Cardiac septum (tissue), 1 donor: ENCODE data around the gene SLC45A1. TPM values are rescaled to one million over a fixed set of nuclear protein-coding genes. Genes with fewer than 3 reads are reported as not detected.

Experiments
- DNase-seq: peaks from one replicate; pipeline ENCODE4 v3.0.0-alpha.2; 2020; ENCODE audit warnings: low spot score
- intact Hi-C: fragments of 100-400 bp; cut with DNase I; formaldehyde crosslinking; loops from one replicate; pipeline ENCODE4 v1.14.0; 2022
- total RNA-seq: library from RNA; stranded (reverse); fragmentation: NEBNext Ultra II Directional; extraction: Animal tissue kit (Norgen Biotek cat#: 25700); gene quantifications from one replicate; pipeline ENCODE4 v1.2.1, GENCODE V29; 2021
- donor health status: DM: no; HTN: no; CAD: no.

Gene SLC45A1
- total RNA-seq, 1 donor from 2014 or later: 1.8 TPM

- intact Hi-C loops: no loop called here
- DNase-seq: no peak
Observed at GRCh38 chr1:8333246-8333987, 15.5 kb downstream of the SLC45A1 start.

GRCh38 chr1:8334106-8334851 is 16.4 kb downstream of the SLC45A1 start:
- intact Hi-C loops: no loop called here
- no peak for DNase-seq

GRCh38 chr1:8335246-8335645 is 17.3 kb downstream of the SLC45A1 start:
- no peak for DNase-seq
- intact Hi-C loops: no loop called here

- no peak for DNase-seq
- intact Hi-C loops: no loop called here
Observed at GRCh38 chr1:8337776-8338525, 20.0 kb downstream of the SLC45A1 start.

GRCh38 chr1:8338526-8339202 is 20.8 kb downstream of the SLC45A1 start:
- no peak for DNase-seq
- intact Hi-C loops: no loop called here

GRCh38 chr1:8339203-8339600 is 21.3 kb downstream of the SLC45A1 start:
- no peak for DNase-seq
- intact Hi-C loops: no loop called here

GRCh38 chr1:8340448-8340847 is 22.5 kb downstream of the SLC45A1 start:
- intact Hi-C loops: no loop called here
- DNase-seq: no peak

GRCh38 chr1:8342325-8342724 is 24.4 kb downstream of the SLC45A1 start:
- no peak for DNase-seq
- intact Hi-C loops: no loop called here

- DNase-seq: no peak
- intact Hi-C loops: no loop called here
Observed at GRCh38 chr1:8343044-8343443, 25.1 kb downstream of the SLC45A1 start.

- DNase-seq: no peak
- intact Hi-C loops: no loop called here
Observed at GRCh38 chr1:8343464-8344001, 25.6 kb downstream of the SLC45A1 start.

GRCh38 chr1:8344893-8345507 is 27.1 kb downstream of the SLC45A1 start:
- no peak for DNase-seq
- intact Hi-C loops: no loop called here

GRCh38 chr1:8345621-8346415 is 27.9 kb downstream of the SLC45A1 start:
- no peak for DNase-seq
- intact Hi-C loops: no loop called here

GRCh38 chr1:8347635-8348034 is 29.7 kb downstream of the SLC45A1 start:
- intact Hi-C loops: loop anchor here (2.0 kb wide), 1 partner anchor 373 kb away; no protein-coding TSS in a partner anchor
- no peak for DNase-seq

GRCh38 chr1:8348047-8348776 is 30.3 kb downstream of the SLC45A1 start:
- no peak for DNase-seq
- intact Hi-C loops: loop anchor here (2.0 kb wide), 1 partner anchor 373 kb away; no protein-coding TSS in a partner anchor

GRCh38 chr1:8348777-8349472 is 31.0 kb downstream of the SLC45A1 start:
- no peak for DNase-seq
- intact Hi-C loops: loop anchor here (2.0 kb wide), 1 partner anchor 374 kb away; no protein-coding TSS in a partner anchor

- intact Hi-C loops: loop anchor here (2.0 kb wide), 1 partner anchor 375 kb away; no protein-coding TSS in a partner anchor
- DNase-seq: no peak
Observed at GRCh38 chr1:8349473-8349865, 31.6 kb downstream of the SLC45A1 start.

GRCh38 chr1:8349961-8350360 is 32.0 kb downstream of the SLC45A1 start:
- intact Hi-C loops: loop anchor here (2.0 kb wide), 1 partner anchor 375 kb away; no protein-coding TSS in a partner anchor
- no peak for DNase-seq
